T-cell (primary cell): Measurements from ENCODE around the gene PDLIM4. TPM values are rescaled to one million over a fixed set of nuclear protein-coding genes. Genes with fewer than 3 reads are reported as not detected.

Experiments used
- ATAC-seq, 4 experiments: fragments of 200-7000 bp in 3 of 4; fragments of 150-1000 bp in 1 of 4; cut with Tn5 transposase; replicated peaks in 1 of 4; 1 replicate in 3 of 4; 2 replicates in 1 of 4; pipeline ENCODE4 v1.10.0; 2021; ENCODE audit warnings: moderate library complexity in 3 of 4, mild to moderate bottlenecking in 2 of 4, moderate number of reproducible peaks in 1 of 4
- CTCF ChIA-PET, 2 donors: fragments of 300-600 bp; sonication (Branson Sonifier 250); formaldehyde crosslinking; loops; one replicate each; lab custom pipeline; 2022; ENCODE audit warnings: antibody characterized with exemption in 2 of 2; lab: Charles Lee
- POLR2A ChIA-PET, 2 donors: fragments of 300-600 bp; sonication (Branson Sonifier 250); formaldehyde crosslinking; loops; one replicate each; lab custom pipeline; 2022; ENCODE audit warnings: antibody characterized with exemption in 2 of 2; lab: Charles Lee
- DNase-seq, 35 experiments: peaks; one replicate each; pipeline versions ENCODE4 v3.0.0 to v3.0.0-alpha.2; 2013 to 2023
- H3K27ac ChIP-seq: one replicate; pipeline ENCODE4 v1.5.1; 2013; ENCODE audit warnings: low read length
- H3K27me3 ChIP-seq, 2 experiments: replicated peaks in 1 of 2; 1 replicate in 1 of 2; 2 replicates in 1 of 2; pipeline versions ENCODE4 v1.6.1 to v1.7.0; 2013; ENCODE audit warnings: low read length in 1 of 2, mixed read lengths in 1 of 2; ENCODE audit not compliant: control insufficient read depth in 2 of 2, insufficient read depth in 2 of 2; ENCODE audit errors: extremely low read depth in 1 of 2
- H3K36me3 ChIP-seq, 2 donors: 1 replicate in 1 of 2; 2 replicates in 1 of 2; pipeline versions ENCODE4 v1.6.1 to v1.7.0; 2013; ENCODE audit warnings: low read length in 1 of 2; ENCODE audit not compliant: control insufficient read depth in 2 of 2, insufficient read depth in 1 of 2; ENCODE audit errors: extremely low read depth in 1 of 2
- H3K4me1 ChIP-seq, 2 experiments: 1 replicate in 1 of 2; 2 replicates in 1 of 2; pipeline versions ENCODE4 v1.6.1 to v1.7.0; 2013; ENCODE audit warnings: low read length in 2 of 2, mixed read lengths in 1 of 2; ENCODE audit not compliant: insufficient read depth in 2 of 2, control insufficient read depth in 1 of 2; ENCODE audit errors: extremely low read depth in 1 of 2
- H3K4me3 ChIP-seq, 2 donors: 1 replicate in 1 of 2; 2 replicates in 1 of 2; pipeline versions ENCODE4 v1.5.1 to v1.7.0; 2013; ENCODE audit warnings: mild to moderate bottlenecking in 2 of 2, low read length in 1 of 2, moderate library complexity in 1 of 2; ENCODE audit not compliant: control insufficient read depth in 1 of 2; ENCODE audit errors: extremely low read depth in 1 of 2
- H3K9me3 ChIP-seq: 2 replicates; pipeline ENCODE4 v1.7.0; 2013
- H3K27ac Mint-ChIP-seq, 2 donors: one replicate each; pipeline ENCODE4 v1.8.0; 2020 to 2021; ENCODE audit warnings: mild to moderate bottlenecking in 2 of 2, mixed read lengths in 2 of 2
- H3K27me3 Mint-ChIP-seq, 2 donors: one replicate each; pipeline ENCODE4 v1.8.0; 2021 to 2022; ENCODE audit warnings: mixed read lengths in 2 of 2
- H3K36me3 Mint-ChIP-seq: one replicate; pipeline ENCODE4 v1.8.0; 2021; ENCODE audit warnings: mixed read lengths
- H3K4me1 Mint-ChIP-seq, 3 donors: one replicate each; pipeline ENCODE4 v1.8.0; 2020 to 2022; ENCODE audit warnings: mixed read lengths in 3 of 3, mild to moderate bottlenecking in 1 of 3
- H3K4me3 Mint-ChIP-seq, 3 donors: one replicate each; pipeline ENCODE4 v1.8.0; 2020 to 2022; ENCODE audit warnings: mild to moderate bottlenecking in 3 of 3, mixed read lengths in 3 of 3, moderate library complexity in 3 of 3
- H3K9me3 Mint-ChIP-seq, 3 donors: one replicate each; pipeline ENCODE4 v1.8.0; 2020 to 2022; ENCODE audit warnings: mixed read lengths in 3 of 3
- WGBS: methylation state at CpG from one replicate; pipeline ENCODE4 v1.1.5; 2013; ENCODE audit warnings: missing lambda C conversion rate; ENCODE audit not compliant: insufficient coverage; 5-methylcytosine and 5-hydroxymethylcytosine counted together
- total RNA-seq, 35 experiments: library from RNA in 6 of 35; stranded (reverse) in 6 of 35; fragments of 120-200 nt in 1 of 35; gene quantifications; one replicate each; pipeline versions ENCODE4 v1.2.1 to v1.2.4 and lab custom pipeline; 2013 to 2026

The PDLIM4 gene
- total RNA-seq, 5 donors from 2014 or later (not counting 1 experiment from before 2014, with no cell fraction given), result not detected

DNA sequence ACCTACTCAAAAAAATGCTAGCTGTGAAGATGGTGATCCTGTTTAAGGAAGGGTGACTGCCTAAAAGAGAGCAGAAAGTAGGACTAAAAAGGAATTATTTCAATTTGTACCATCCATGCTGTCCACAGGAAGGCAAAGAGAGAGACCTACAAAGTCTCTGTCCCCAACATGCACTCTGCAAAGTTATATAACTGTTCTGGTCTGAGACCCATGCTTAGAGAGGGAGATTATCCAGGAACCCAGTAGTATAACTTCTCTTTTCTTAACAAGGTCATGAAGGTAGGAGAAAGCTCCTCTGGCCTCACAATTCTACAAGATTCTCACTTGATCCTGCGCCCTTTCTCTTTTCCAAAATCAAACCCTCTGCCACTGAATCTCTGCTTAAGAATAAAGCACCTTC, 62.5 kb downstream of the PDLIM4 start:
- no peaks in the 10 kb centered on the region for H3K36me3 ChIP-seq
- WGBS, result 78% methylated on average over 1 of the region's 1 CpG
- H3K4me3 ChIP-seq, result no peak overlapping the region
- peaks cover 8% of the 10 kb centered on the region for H3K36me3 Mint-ChIP-seq
- no peaks in the 10 kb centered on the region for H3K27me3 ChIP-seq
- no peak for DNase-seq
- ChIA-PET POLR2A (interaction anchor here in 1 of 2 donors (0.6 kb wide), 1 partner anchor 16 kb away, joined by 3 read pairs; no protein-coding TSS in a partner anchor), CTCF (no interaction called here)
- no peaks in the 10 kb centered on the region for H3K4me1 Mint-ChIP-seq
- H3K9me3 ChIP-seq, result no peaks in the 10 kb centered on the region
- H3K27ac Mint-ChIP-seq, result no peak overlapping the region
- H3K27me3 Mint-ChIP-seq, result no peaks in the 10 kb centered on the region
- no peak overlapping the region for H3K4me3 Mint-ChIP-seq
- H3K27ac ChIP-seq, result no peak overlapping the region
- H3K4me1 ChIP-seq, result no peaks in the 10 kb centered on the region
- H3K9me3 Mint-ChIP-seq, result no peaks in the 10 kb centered on the region
- ATAC-seq, result no peak

DNA sequence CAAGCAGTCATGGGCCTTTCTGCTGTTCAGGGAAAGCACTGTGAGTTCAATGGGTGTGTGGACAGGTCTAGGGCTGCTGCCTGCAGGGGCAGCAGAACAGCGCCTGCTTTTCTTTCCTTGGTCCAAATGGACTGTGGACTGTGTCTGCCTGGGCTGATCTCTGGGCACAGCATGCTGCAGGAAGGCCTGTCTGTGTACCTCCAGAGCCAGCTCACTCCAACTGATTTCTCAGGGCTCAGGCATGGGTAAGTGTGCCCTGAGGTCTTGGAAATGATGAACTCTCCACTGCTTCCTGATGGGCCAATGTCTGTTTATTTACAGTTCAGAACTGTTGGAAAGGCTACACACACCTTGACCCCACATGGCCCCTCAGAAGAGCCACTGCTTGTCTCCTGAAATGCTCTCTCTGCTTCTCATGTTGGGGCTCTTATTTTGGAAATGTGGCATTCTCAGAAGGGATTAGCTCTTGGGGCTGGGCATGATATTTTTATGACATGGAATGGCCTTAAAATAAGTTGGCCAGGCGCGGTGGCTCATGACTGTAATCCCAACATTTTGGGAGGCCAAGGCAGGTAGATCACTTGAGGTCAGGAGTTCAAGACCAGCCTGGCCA, 63.7 kb downstream of the PDLIM4 start:
- Histone ChIP-seq H3K36me3 (no peaks in the 10 kb centered on the region), H3K27ac (no peak overlapping the region), H3K4me1 (no peaks in the 10 kb centered on the region), H3K4me3 (no peak overlapping the region), H3K9me3 (no peaks in the 10 kb centered on the region), H3K27me3 (no peaks in the 10 kb centered on the region)
- no peak overlapping the region for H3K27ac Mint-ChIP-seq
- H3K9me3 Mint-ChIP-seq, result no peaks in the 10 kb centered on the region
- no peak overlapping the region for H3K4me3 Mint-ChIP-seq
- peaks cover 8% of the 10 kb centered on the region for H3K36me3 Mint-ChIP-seq
- no peaks in the 10 kb centered on the region for H3K4me1 Mint-ChIP-seq
- ChIA-PET POLR2A (no interaction called here), CTCF (no interaction called here)
- 100% methylated on average over 1 of the region's 3 CpGs for WGBS
- no peak for ATAC-seq
- no peaks in the 10 kb centered on the region for H3K27me3 Mint-ChIP-seq
- DNase-seq, result no peak

DNA sequence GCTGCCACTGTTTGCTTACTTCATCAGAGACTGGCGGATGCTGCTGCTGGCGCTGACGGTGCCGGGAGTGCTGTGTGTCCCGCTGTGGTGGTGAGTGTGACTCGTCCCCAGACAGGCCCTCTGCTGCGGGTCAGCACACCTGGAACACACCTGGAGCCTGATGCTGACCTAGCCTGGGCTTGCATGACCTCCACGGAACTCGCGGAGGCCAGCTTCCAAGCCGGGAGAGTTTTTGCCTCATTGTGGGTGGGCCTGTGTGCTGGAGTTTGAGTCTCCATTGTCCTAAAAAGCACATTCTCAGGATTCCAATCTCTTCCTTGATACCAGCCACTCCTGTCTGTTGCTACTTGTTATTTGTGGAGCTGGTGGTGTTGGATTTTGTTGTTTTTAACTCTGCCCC, 64.8 kb downstream of the PDLIM4 start:
- Mint-ChIP-seq H3K27me3 (no peaks in the 10 kb centered on the region), H3K9me3 (no peaks in the 10 kb centered on the region), H3K4me3 (no peak overlapping the region), H3K4me1 (no peaks in the 10 kb centered on the region), H3K27ac (no peak overlapping the region), H3K36me3 (peaks cover 8% of the 10 kb centered on the region)
- DNase-seq (no peak), ATAC-seq (no peak)
- no peaks in the 10 kb centered on the region for H3K36me3 ChIP-seq
- no peaks in the 10 kb centered on the region for H3K4me1 ChIP-seq
- no peaks in the 10 kb centered on the region for H3K27me3 ChIP-seq
- ChIA-PET POLR2A (no interaction called here), CTCF (no interaction called here)
- H3K4me3 ChIP-seq, result no peak overlapping the region
- 85% methylated on average over 10 of the region's 11 CpGs for WGBS
- H3K27ac ChIP-seq, result no peak overlapping the region
- H3K9me3 ChIP-seq, result no peaks in the 10 kb centered on the region

Other genes starting within 250 kb of the PDLIM4 start
- 10 to 100 TPM; 23.7 to 42.9 (median 27.8) TPM for gene ACSL6, start 246.0 kb upstream of the PDLIM4 start, total RNA-seq
- not detected for gene IL3, start 197.0 kb upstream of the PDLIM4 start, total RNA-seq
- under 1 TPM in 1 of 5 donors, not detected in 4; 0.89 TPM for gene CSF2, start 183.9 kb upstream of the PDLIM4 start, total RNA-seq
- under 1 TPM in 3 of 5 donors, not detected in 2; 0.50 to 0.99 (median 0.98) TPM for gene P4HA2, start 29.8 kb upstream of the PDLIM4 start, total RNA-seq
- under 1 TPM in 1 of 5 donors, not detected in 4; 0.20 TPM for gene SLC22A4, start 36.7 kb downstream of the PDLIM4 start, total RNA-seq
- 10 to 100 TPM in 2 of 5 donors, 1 to 10 TPM in 3; 4.8 to 14.0 (median 7.6) TPM for gene SLC22A5, start 112.0 kb downstream of the PDLIM4 start, total RNA-seq
- 100 to 1,000 TPM; 167 to 859 (median 252) TPM for gene IRF1, start 233.1 kb downstream of the PDLIM4 start, total RNA-seq